Measurements from ENCODE around the gene SDS.

GRCh38 chr12:113422886-113423669, 19.4 kb upstream of the SDS start:
- TF ChIP-seq CTCF (IDR thresholded peaks at IDR 0.05 in 2 of 3, conservative IDR thresholded peaks at IDR 0.05 in 1 of 3; ENCODE audit: borderline replicate concordance in 1 of 3, insufficient read depth in 1 of 3, low read depth in 2 of 3, low read length in 2 of 3) (no peak), ZNF274 (IDR thresholded peaks at IDR 0.05; ENCODE audit: low read depth, low read length) (no peak), EGR1 (IDR thresholded peaks at IDR 0.05; ENCODE audit: low read depth) (no peak), POLR2A (IDR thresholded peaks at IDR 0.05; ENCODE audit: borderline replicate concordance, extremely low read depth, insufficient read depth, insufficient read length) (no peak), EZH2 (IDR thresholded peaks at IDR 0.05) (no peak), POLR2AphosphoS5 (IDR thresholded peaks at IDR 0.05; ENCODE audit: low read depth, low read length) (no peak; the same call in none of the 2 replicates), SP1 (IDR thresholded peaks at IDR 0.05; ENCODE audit: low read depth) (no peak)

All from HCT116 (cell line).